ENCODE data around the gene SLC1A1. TPM values are rescaled to one million over a fixed set of nuclear protein-coding genes. Genes with fewer than 3 reads are reported as not detected.

Gene SLC1A1
- total RNA-seq = 10 to 100 TPM; 48.4 to 56.7 (median 49.7) TPM

GRCh38 chr9:4489919-4490704, at the start of gene SLC1A1:
SLC1A1 (plus strand) TSS chr9:4490468; CDS start chr9:4490680, 212 bp downstream.
- Histone ChIP-seq H3K4me3 (replicated peaks in 1 of 3) (peak within 1 kb of the TSS; percentile 43 to 84 (median 75)), H3K27me3 (no peaks in the 10 kb centered on the region), H3K36me3 (no peaks in the 10 kb centered on the region), H3K9me3 (no peaks in the 10 kb centered on the region), H3K27ac (peak within 1 kb of the TSS; percentile 80 to 85 (median 81)), H3K4me1 (peaks cover 35 to 43% of the 10 kb centered on the region in 2 donors)
- 0% methylated on average over 15 to 21 of the region's 72 CpGs for WGBS, 2 donors
- DNase-seq = peak; percentile 87 to 90
- intact Hi-C loops (cut with DNase I) = no loop called here
- peak in 2 of 6 experiments; percentile 2 to 25 for TF ChIP-seq CTCF (IDR thresholded peaks at IDR 0.05)
- peak; percentile 46 to 88 for TF ChIP-seq POLR2A (IDR thresholded peaks at IDR 0.05)

- TF ChIP-seq POLR2A (IDR thresholded peaks at IDR 0.05) = no peak
- 87 to 88% methylated on average over 3 of the region's 3 CpGs for WGBS, 2 donors
- DNase-seq = no peak
Measured at GRCh38 chr9:4442806-4443205, 47.5 kb upstream of the SLC1A1 start.

GRCh38 chr9:4443439-4443838, 46.8 kb upstream of the SLC1A1 start:
- Histone ChIP-seq H3K27ac (no peak overlapping the region), H3K4me3 (replicated peaks in 1 of 3) (no peak overlapping the region), H3K9me3 (no peaks in the 10 kb centered on the region), H3K27me3 (no peaks in the 10 kb centered on the region), H3K36me3 (no peaks in the 10 kb centered on the region), H3K4me1 (no peaks in the 10 kb centered on the region)
- DNase-seq = no peak
- 84 to 92% methylated on average over 1 of the region's 1 CpG for WGBS, 2 donors
- no peak for TF ChIP-seq CTCF (IDR thresholded peaks at IDR 0.05)
- intact Hi-C loops (cut with DNase I) = no loop called here

More at GRCh38 chr9:4442806-4443205, 47.5 kb upstream of the SLC1A1 start:
- no peaks in the 10 kb centered on the region for H3K36me3 ChIP-seq
- H3K4me3 ChIP-seq (replicated peaks in 1 of 3) = no peak overlapping the region
- no peak overlapping the region for H3K27ac ChIP-seq
- no peaks in the 10 kb centered on the region for H3K9me3 ChIP-seq
- H3K4me1 ChIP-seq = no peaks in the 10 kb centered on the region
- intact Hi-C loops (cut with DNase I) = no loop called here
- H3K27me3 ChIP-seq = no peaks in the 10 kb centered on the region

GRCh38 chr9:4461437-4461836, 28.8 kb upstream of the SLC1A1 start:
- no peak for DNase-seq
- 87 to 90% methylated on average over 2 of the region's 2 CpGs for WGBS, 2 donors
- no peaks in the 10 kb centered on the region for H3K9me3 ChIP-seq
- no peaks in the 10 kb centered on the region for H3K36me3 ChIP-seq
- intact Hi-C loops (cut with DNase I) = no loop called here
- no peaks in the 10 kb centered on the region for H3K27me3 ChIP-seq
- H3K4me3 ChIP-seq (replicated peaks in 1 of 3) = no peak overlapping the region
- H3K4me1 ChIP-seq = no peaks in the 10 kb centered on the region
- H3K27ac ChIP-seq = no peak overlapping the region
- TF ChIP-seq CTCF (IDR thresholded peaks at IDR 0.05) = no peak

GRCh38 chr9:4463824-4464223, 26.4 kb upstream of the SLC1A1 start:
- Histone ChIP-seq H3K4me3 (replicated peaks in 1 of 3) (no peak overlapping the region), H3K36me3 (no peaks in the 10 kb centered on the region), H3K4me1 (no peaks in the 10 kb centered on the region), H3K27me3 (no peaks in the 10 kb centered on the region), H3K9me3 (no peaks in the 10 kb centered on the region), H3K27ac (no peak overlapping the region)
- intact Hi-C loops (cut with DNase I) = no loop called here
- DNase-seq = no peak
- TF ChIP-seq CTCF (IDR thresholded peaks at IDR 0.05) (no peak), POLR2A (IDR thresholded peaks at IDR 0.05) (no peak)
- 75 to 76% methylated on average over 3 of the region's 3 CpGs for WGBS, 2 donors
